Parathyroid adenoma (tissue), 2 donors: ENCODE results near the gene EDDM13.
"Not testable (repeated sequence)": the region's sequence is repeated elsewhere in the genome, so short reads cannot be mapped to it uniquely, and the experiment has no call there.

Source experiments
- H2AFZ ChIP-seq: fragments of 300-600 bp; sonication (generic); one replicate; pipeline ENCODE4 v1.7.0; 2017; ENCODE audit warnings: antibody characterized with exemption, mild to moderate bottlenecking
- H3K27ac ChIP-seq: fragments of 300-600 bp; sonication (generic); one replicate; pipeline ENCODE4 v1.7.0; 2017
- H3K27me3 ChIP-seq: fragments of 300-600 bp; sonication (generic); one replicate; pipeline ENCODE4 v1.7.0; 2017; ENCODE audit warnings: low read length; ENCODE audit not compliant: control insufficient read depth, insufficient read depth
- H3K36me3 ChIP-seq: fragments of 300-600 bp; sonication (generic); one replicate; pipeline ENCODE4 v1.7.0; 2017; ENCODE audit warnings: low read length; ENCODE audit not compliant: control insufficient read depth, insufficient read depth
- H3K4me1 ChIP-seq: fragments of 300-600 bp; sonication (generic); one replicate; pipeline ENCODE4 v1.7.0; 2017; ENCODE audit warnings: control low read depth
- H3K4me2 ChIP-seq: fragments of 300-600 bp; sonication (generic); one replicate; pipeline ENCODE4 v1.7.0; 2017; ENCODE audit warnings: low read length
- H3K4me3 ChIP-seq: fragments of 300-600 bp; sonication (generic); one replicate; pipeline ENCODE4 v1.7.0; 2017; ENCODE audit warnings: low read depth, low read length
- H3K79me2 ChIP-seq: fragments of 300-600 bp; sonication (generic); one replicate; pipeline ENCODE4 v1.7.0; 2017; ENCODE audit warnings: control low read depth
- H3K9ac ChIP-seq: fragments of 300-600 bp; sonication (generic); one replicate; pipeline ENCODE4 v1.7.0; 2017; ENCODE audit warnings: mild to moderate bottlenecking
- H3K9me3 ChIP-seq: fragments of 300-600 bp; sonication (generic); one replicate; pipeline ENCODE4 v1.7.0; 2017; ENCODE audit warnings: low read length; ENCODE audit not compliant: control insufficient read depth
- CTCF ChIP-seq: fragments of 300-600 bp; sonication (generic); IDR thresholded peaks from one replicate; pipeline ENCODE4 v1.7.0; 2017; ENCODE audit warnings: antibody characterized with exemption, mild to moderate bottlenecking
- donor health status: primary hyperparathyroidism.

The EDDM13 gene

GRCh38 chr19:56301886-56302620 is 29.5 kb downstream of the EDDM13 start:
- Histone ChIP-seq H3K27ac (peak overlapping the region; percentile 15), H3K79me2 (peaks cover 4% of the 10 kb centered on the region), H3K4me1 (no peaks in the 10 kb centered on the region), H3K4me2 (no peak overlapping the region), H3K36me3 (no peaks in the 10 kb centered on the region), H3K4me3 (no peak overlapping the region), H2AFZ (no peak overlapping the region), H3K9ac (no peak overlapping the region), H3K27me3 (no peaks in the 10 kb centered on the region), H3K9me3 (no peaks in the 10 kb centered on the region)
- no peak for TF ChIP-seq CTCF

- no peak overlapping the region for H3K4me3 ChIP-seq
- no peak overlapping the region for H3K9ac ChIP-seq
- no peaks in the 10 kb centered on the region for H3K4me1 ChIP-seq
- H3K27ac ChIP-seq: no peak overlapping the region
- no peaks in the 10 kb centered on the region for H3K9me3 ChIP-seq
- no peak overlapping the region for H3K4me2 ChIP-seq
- H3K36me3 ChIP-seq: no peaks in the 10 kb centered on the region
- no peak for TF ChIP-seq CTCF
- no peaks in the 10 kb centered on the region for H3K27me3 ChIP-seq
- peaks cover 7% of the 10 kb centered on the region for H3K79me2 ChIP-seq
- H2AFZ ChIP-seq: no peak overlapping the region
Measured at GRCh38 chr19:56304243-56304642, 31.7 kb downstream of the EDDM13 start.

GRCh38 chr19:56306016-56306415 is 33.5 kb downstream of the EDDM13 start:
- H3K4me1 ChIP-seq: no peaks in the 10 kb centered on the region
- H3K9me3 ChIP-seq: no peaks in the 10 kb centered on the region
- no peaks in the 10 kb centered on the region for H3K36me3 ChIP-seq
- H3K79me2 ChIP-seq: peaks cover 8% of the 10 kb centered on the region
- no peak overlapping the region for H3K27ac ChIP-seq
- no peak for TF ChIP-seq CTCF
- H3K4me3 ChIP-seq: no peak overlapping the region
- no peak overlapping the region for H3K9ac ChIP-seq
- no peak overlapping the region for H3K4me2 ChIP-seq
- no peak overlapping the region for H2AFZ ChIP-seq
- no peaks in the 10 kb centered on the region for H3K27me3 ChIP-seq

- H2AFZ ChIP-seq, H3K9ac ChIP-seq, H3K36me3 ChIP-seq, H3K27me3 ChIP-seq, H3K27ac ChIP-seq, H3K79me2 ChIP-seq, H3K4me2 ChIP-seq, H3K9me3 ChIP-seq, H3K4me3 ChIP-seq, H3K4me1 ChIP-seq: not testable (repeated sequence)
Measured at GRCh38 chr19:56307062-56307461, 34.5 kb downstream of the EDDM13 start.

- no peak overlapping the region for H3K4me3 ChIP-seq
- no peak overlapping the region for H2AFZ ChIP-seq
- H3K9ac ChIP-seq: no peak overlapping the region
- no peak overlapping the region for H3K4me2 ChIP-seq
- H3K27ac ChIP-seq: no peak overlapping the region
- TF ChIP-seq CTCF: no peak
- H3K27me3 ChIP-seq: no peaks in the 10 kb centered on the region
- peaks cover 3% of the 10 kb centered on the region for H3K4me1 ChIP-seq
- no peaks in the 10 kb centered on the region for H3K9me3 ChIP-seq
- no peaks in the 10 kb centered on the region for H3K36me3 ChIP-seq
- peaks cover 4% of the 10 kb centered on the region for H3K79me2 ChIP-seq
Measured at GRCh38 chr19:56308792-56309191, 36.2 kb downstream of the EDDM13 start.
